GM23338 (cell line): Measurements from ENCODE around the gene PABPC3. TPM values are rescaled to one million over a fixed set of nuclear protein-coding genes. Genes with fewer than 3 reads are reported as not detected.

ENCODE experiments used
- ATAC-seq: fragments of 200-7000 bp; cut with Tn5 transposase; 3 replicates; pipeline ENCODE4 v1.9.1; 2020
- DNase-seq: peaks from one replicate; pipeline ENCODE4 v3.0.0-alpha.2; 2015; ENCODE audit warnings: low spot score
- H2AFZ ChIP-seq: fragments of 200-600 bp; sonication (generic); 2 replicates; pipeline ENCODE4 v1.8.0; 2016; ENCODE audit warnings: antibody characterized with exemption, mild to moderate bottlenecking, moderate library complexity
- H3F3A ChIP-seq: fragments of 200-600 bp; sonication (generic); replicated peaks from 2 replicates; pipeline ENCODE4 v1.8.0; 2017; ENCODE audit warnings: antibody characterized with exemption, mixed run types, low read depth
- H3K27ac ChIP-seq: fragments of 200-600 bp; sonication (generic); 2 replicates; pipeline ENCODE4 v1.6.1; 2016; ENCODE audit warnings: low read depth
- H3K27me3 ChIP-seq: fragments of 200-600 bp; sonication (generic); 2 replicates; pipeline ENCODE4 v1.8.0; 2016; ENCODE audit warnings: mild to moderate bottlenecking, mixed run types, moderate library complexity; ENCODE audit not compliant: insufficient read depth
- H3K36me3 ChIP-seq: fragments of 200-600 bp; sonication (generic); 2 replicates; pipeline ENCODE4 v1.8.0; 2016; ENCODE audit warnings: mild to moderate bottlenecking; ENCODE audit not compliant: insufficient read depth
- H3K4me1 ChIP-seq: fragments of 200-600 bp; sonication (generic); 2 replicates; pipeline ENCODE4 v1.8.0; 2016; ENCODE audit warnings: mild to moderate bottlenecking, moderate library complexity; ENCODE audit not compliant: insufficient read depth
- H3K4me2 ChIP-seq: fragments of 200-600 bp; sonication (generic); 2 replicates; pipeline ENCODE4 v1.7.1; 2017; ENCODE audit warnings: mixed run types
- H3K4me3 ChIP-seq: fragments of 200-600 bp; sonication (generic); 2 replicates; pipeline ENCODE4 v1.6.1; 2016; ENCODE audit warnings: mixed run types
- H3K79me2 ChIP-seq: fragments of 200-600 bp; sonication (generic); replicated peaks from 2 replicates; pipeline ENCODE4 v1.8.0; 2017; ENCODE audit warnings: mild to moderate bottlenecking; ENCODE audit not compliant: insufficient read depth
- H3K9me2 ChIP-seq: fragments of 200-600 bp; sonication (generic); 2 replicates; pipeline ENCODE4 v1.8.0; 2017; ENCODE audit not compliant: insufficient read depth
- H4K20me1 ChIP-seq: fragments of 200-600 bp; sonication (generic); replicated peaks from 2 replicates; pipeline ENCODE4 v1.8.0; 2017; ENCODE audit warnings: mild to moderate bottlenecking; ENCODE audit not compliant: insufficient read depth
- H3K27ac Mint-ChIP-seq: 2 replicates; pipeline ENCODE4 v1.8.0; 2020; ENCODE audit warnings: inconsistent platforms, mild to moderate bottlenecking, moderate library complexity, mixed read lengths
- H3K27me3 Mint-ChIP-seq: 3 replicates; pipeline ENCODE4 v1.8.0; 2022; ENCODE audit warnings: low read depth, mild to moderate bottlenecking, moderate library complexity, mixed read lengths, inconsistent platforms; ENCODE audit not compliant: insufficient read depth, poor library complexity
- H3K36me3 Mint-ChIP-seq: 3 replicates; pipeline ENCODE4 v1.8.0; 2021; ENCODE audit warnings: low read depth, mild to moderate bottlenecking, inconsistent platforms, moderate library complexity, mixed read lengths
- H3K4me1 Mint-ChIP-seq: 3 replicates; pipeline ENCODE4 v1.8.0; 2020; ENCODE audit warnings: mild to moderate bottlenecking, inconsistent platforms, mixed read lengths
- H3K4me3 Mint-ChIP-seq: 3 replicates; pipeline ENCODE4 v1.8.0; 2021; ENCODE audit warnings: moderate library complexity, mild to moderate bottlenecking, inconsistent platforms, mixed read lengths
- H3K9me3 Mint-ChIP-seq: 3 replicates; pipeline ENCODE4 v1.8.0; 2020; ENCODE audit warnings: moderate library complexity, mild to moderate bottlenecking, inconsistent platforms, mixed read lengths
- CREB1 ChIP-seq: fragments of 250-450 bp; sonication (Bioruptor Pico); IDR thresholded peaks from 2 replicates; pipeline ENCODE4 v1.5.0; 2020; ENCODE audit warnings: low read depth, mild to moderate bottlenecking, moderate library complexity
- EZH2 ChIP-seq: fragments of 200-600 bp; sonication (generic); IDR thresholded peaks from one replicate; pipeline ENCODE4 v1.8.0; 2017; ENCODE audit warnings: antibody characterized with exemption, mild to moderate bottlenecking, low read depth; ENCODE audit not compliant: unreplicated experiment
- EZH2phosphoT487 ChIP-seq: fragments of 200-600 bp; sonication (generic); IDR thresholded peaks from one replicate; pipeline ENCODE4 v1.8.1; 2018; ENCODE audit warnings: antibody characterized with exemption; ENCODE audit not compliant: unreplicated experiment
- JUNB ChIP-seq: IDR thresholded peaks from one replicate; pipeline ENCODE4 v1.6.1; 2016; ENCODE audit warnings: antibody characterized with exemption; ENCODE audit not compliant: unreplicated experiment
- NANOG ChIP-seq: IDR thresholded peaks from 2 replicates; pipeline ENCODE4 v1.6.1; 2016; ENCODE audit warnings: antibody characterized with exemption, borderline replicate concordance
- POLR2AphosphoS5 ChIP-seq: IDR thresholded peaks from 2 replicates; pipeline ENCODE4 v1.6.1; 2016; ENCODE audit warnings: antibody characterized with exemption, low read depth
- STAT1 ChIP-seq: IDR thresholded peaks from one replicate; pipeline ENCODE4 v1.6.1; 2016; ENCODE audit warnings: antibody characterized with exemption; ENCODE audit not compliant: unreplicated experiment
- ZNF114 ChIP-seq: fragments of 250-450 bp; sonication (Bioruptor Pico); IDR thresholded peaks from 2 replicates; pipeline ENCODE4 v1.5.0; 2020; ENCODE audit warnings: mild to moderate bottlenecking, moderate library complexity
- ZNF331 ChIP-seq: fragments of 250-450 bp; sonication (Bioruptor Pico); IDR thresholded peaks from 2 replicates; pipeline ENCODE4 v1.5.0; 2020; ENCODE audit warnings: low read depth, mild to moderate bottlenecking, moderate library complexity
- polyA plus RNA-seq: library from polyadenylated mRNA; unstranded; fragments of >200 nt; fragmentation: Nextera tagmentation; extraction: Ambion mirVana; gene quantifications from 2 replicates; pipeline ENCODE4 v1.2.1, GENCODE V29; 2016
- total RNA-seq: library from RNA; depleted of rRNA; stranded (reverse); fragments of >200 nt; shearing (Covaris generic); gene quantifications from 2 replicates; pipeline ENCODE4 v1.2.3, GENCODE V29; 2014
- TF ChIP-seq, protein P1 (sequence below): IDR thresholded peaks from one replicate; pipeline ENCODE4 v1.6.1; 2018; ENCODE audit warnings: antibody characterized with exemption; ENCODE audit not compliant: unreplicated experiment
- TF ChIP-seq, protein P2 (sequence below), 2 experiments: fragments of 200-600 bp in 1 of 2; sonication (generic) in 1 of 2; conservative IDR thresholded peaks; 2 replicates each; pipeline versions ENCODE4 v1.5.1 to v1.6.1; 2016 to 2017; ENCODE audit warnings: antibody characterized with exemption in 2 of 2, low read depth in 2 of 2, mild to moderate bottlenecking in 2 of 2, moderate library complexity in 1 of 2
- TF ChIP-seq, protein P3 (sequence below): IDR thresholded peaks from 2 replicates; pipeline ENCODE4 v1.6.1; 2016; ENCODE audit warnings: antibody characterized with exemption
- TF ChIP-seq, protein P4 (sequence below): fragments of 250-450 bp; sonication (Bioruptor Pico); IDR thresholded peaks from 2 replicates; pipeline ENCODE4 v1.5.0; 2020; ENCODE audit warnings: mild to moderate bottlenecking, moderate library complexity

PABPC3 gene
- total and polyA plus RNA-seq, 2 experiments from 2014 or later: 0.55 to 1.2 TPM

DNA sequence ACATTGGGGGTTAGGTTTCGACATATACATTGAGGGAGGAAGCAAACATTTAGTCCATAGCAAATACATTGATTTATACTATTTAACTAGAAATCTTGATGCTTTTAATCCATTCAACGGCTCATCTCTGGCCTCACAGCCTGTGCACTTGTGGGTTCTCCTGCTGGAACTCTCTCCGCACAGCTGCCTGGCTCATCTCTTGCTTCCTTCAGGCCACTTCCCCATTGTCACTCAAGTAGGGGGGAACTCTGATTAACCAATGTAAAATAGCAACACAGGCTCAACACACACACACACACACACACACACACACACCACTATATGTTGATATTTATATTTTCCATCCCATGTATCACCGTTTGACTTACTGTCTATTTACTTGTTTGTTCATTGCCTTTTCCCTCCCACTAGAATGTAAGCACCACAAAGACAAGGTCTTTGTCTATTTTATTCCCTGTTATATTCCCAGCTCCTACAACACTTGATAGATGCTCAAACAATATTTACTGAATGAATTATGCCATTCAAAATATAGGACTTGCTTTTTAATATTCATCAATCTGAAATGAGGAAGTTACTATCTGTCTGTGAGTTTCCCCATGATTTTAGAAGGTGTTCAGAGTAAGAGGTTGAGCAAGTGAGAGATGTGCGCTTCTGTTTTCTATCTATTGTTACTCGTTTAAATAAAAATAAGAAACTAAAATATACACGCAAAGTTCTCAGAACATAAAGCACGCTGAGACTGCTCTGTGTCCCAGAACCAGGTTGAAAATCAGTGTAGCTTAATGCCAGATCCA lies 29.8 kb upstream of the PABPC3 start:
- H3K4me1 Mint-ChIP-seq: peaks cover 26% of the 10 kb centered on the region
- H3K4me1 ChIP-seq: peaks cover 28% of the 10 kb centered on the region

More for the DNA sequence above, 29.8 kb upstream of the PABPC3 start:
- Histone ChIP-seq H3K27me3 (no peaks in the 10 kb centered on the region), H2AFZ (no peak overlapping the region), H3F3A (no peaks in the 10 kb centered on the region), H4K20me1 (no peaks in the 10 kb centered on the region), H3K27ac (no peak overlapping the region), H3K4me2 (no peak overlapping the region), H3K9me2 (peaks cover 15% of the 10 kb centered on the region), H3K36me3 (no peaks in the 10 kb centered on the region; the same call in 1 of the 2 replicates), H3K4me3 (no peak overlapping the region), H3K79me2 (no peaks in the 10 kb centered on the region)
- no peak overlapping the region for H3K27ac Mint-ChIP-seq
- DNase-seq: no peak
- no peaks in the 10 kb centered on the region for H3K36me3 Mint-ChIP-seq
- H3K4me3 Mint-ChIP-seq: no peak overlapping the region
- H3K9me3 Mint-ChIP-seq: peaks cover 12% of the 10 kb centered on the region
- peaks cover 6% of the 10 kb centered on the region for H3K27me3 Mint-ChIP-seq
- TF ChIP-seq NANOG: no peak
- TF ChIP-seq, protein P1, sequence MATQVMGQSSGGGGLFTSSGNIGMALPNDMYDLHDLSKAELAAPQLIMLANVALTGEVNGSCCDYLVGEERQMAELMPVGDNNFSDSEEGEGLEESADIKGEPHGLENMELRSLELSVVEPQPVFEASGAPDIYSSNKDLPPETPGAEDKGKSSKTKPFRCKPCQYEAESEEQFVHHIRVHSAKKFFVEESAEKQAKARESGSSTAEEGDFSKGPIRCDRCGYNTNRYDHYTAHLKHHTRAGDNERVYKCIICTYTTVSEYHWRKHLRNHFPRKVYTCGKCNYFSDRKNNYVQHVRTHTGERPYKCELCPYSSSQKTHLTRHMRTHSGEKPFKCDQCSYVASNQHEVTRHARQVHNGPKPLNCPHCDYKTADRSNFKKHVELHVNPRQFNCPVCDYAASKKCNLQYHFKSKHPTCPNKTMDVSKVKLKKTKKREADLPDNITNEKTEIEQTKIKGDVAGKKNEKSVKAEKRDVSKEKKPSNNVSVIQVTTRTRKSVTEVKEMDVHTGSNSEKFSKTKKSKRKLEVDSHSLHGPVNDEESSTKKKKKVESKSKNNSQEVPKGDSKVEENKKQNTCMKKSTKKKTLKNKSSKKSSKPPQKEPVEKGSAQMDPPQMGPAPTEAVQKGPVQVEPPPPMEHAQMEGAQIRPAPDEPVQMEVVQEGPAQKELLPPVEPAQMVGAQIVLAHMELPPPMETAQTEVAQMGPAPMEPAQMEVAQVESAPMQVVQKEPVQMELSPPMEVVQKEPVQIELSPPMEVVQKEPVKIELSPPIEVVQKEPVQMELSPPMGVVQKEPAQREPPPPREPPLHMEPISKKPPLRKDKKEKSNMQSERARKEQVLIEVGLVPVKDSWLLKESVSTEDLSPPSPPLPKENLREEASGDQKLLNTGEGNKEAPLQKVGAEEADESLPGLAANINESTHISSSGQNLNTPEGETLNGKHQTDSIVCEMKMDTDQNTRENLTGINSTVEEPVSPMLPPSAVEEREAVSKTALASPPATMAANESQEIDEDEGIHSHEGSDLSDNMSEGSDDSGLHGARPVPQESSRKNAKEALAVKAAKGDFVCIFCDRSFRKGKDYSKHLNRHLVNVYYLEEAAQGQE: no peak
- no peak for TF ChIP-seq EZH2
- no peak for TF ChIP-seq POLR2AphosphoS5
- no peak for TF ChIP-seq ZNF114
- TF ChIP-seq EZH2phosphoT487: no peak
- TF ChIP-seq ZNF331 (CRISPR knock-in tag): no peak
- TF ChIP-seq, protein P2, sequence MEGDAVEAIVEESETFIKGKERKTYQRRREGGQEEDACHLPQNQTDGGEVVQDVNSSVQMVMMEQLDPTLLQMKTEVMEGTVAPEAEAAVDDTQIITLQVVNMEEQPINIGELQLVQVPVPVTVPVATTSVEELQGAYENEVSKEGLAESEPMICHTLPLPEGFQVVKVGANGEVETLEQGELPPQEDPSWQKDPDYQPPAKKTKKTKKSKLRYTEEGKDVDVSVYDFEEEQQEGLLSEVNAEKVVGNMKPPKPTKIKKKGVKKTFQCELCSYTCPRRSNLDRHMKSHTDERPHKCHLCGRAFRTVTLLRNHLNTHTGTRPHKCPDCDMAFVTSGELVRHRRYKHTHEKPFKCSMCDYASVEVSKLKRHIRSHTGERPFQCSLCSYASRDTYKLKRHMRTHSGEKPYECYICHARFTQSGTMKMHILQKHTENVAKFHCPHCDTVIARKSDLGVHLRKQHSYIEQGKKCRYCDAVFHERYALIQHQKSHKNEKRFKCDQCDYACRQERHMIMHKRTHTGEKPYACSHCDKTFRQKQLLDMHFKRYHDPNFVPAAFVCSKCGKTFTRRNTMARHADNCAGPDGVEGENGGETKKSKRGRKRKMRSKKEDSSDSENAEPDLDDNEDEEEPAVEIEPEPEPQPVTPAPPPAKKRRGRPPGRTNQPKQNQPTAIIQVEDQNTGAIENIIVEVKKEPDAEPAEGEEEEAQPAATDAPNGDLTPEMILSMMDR (conservative IDR thresholded peaks at IDR 0.05; ENCODE audit: low read depth in 2 of 2): no peak
- TF ChIP-seq CREB1 (CRISPR knock-in tag): no peak
- TF ChIP-seq, protein P3, sequence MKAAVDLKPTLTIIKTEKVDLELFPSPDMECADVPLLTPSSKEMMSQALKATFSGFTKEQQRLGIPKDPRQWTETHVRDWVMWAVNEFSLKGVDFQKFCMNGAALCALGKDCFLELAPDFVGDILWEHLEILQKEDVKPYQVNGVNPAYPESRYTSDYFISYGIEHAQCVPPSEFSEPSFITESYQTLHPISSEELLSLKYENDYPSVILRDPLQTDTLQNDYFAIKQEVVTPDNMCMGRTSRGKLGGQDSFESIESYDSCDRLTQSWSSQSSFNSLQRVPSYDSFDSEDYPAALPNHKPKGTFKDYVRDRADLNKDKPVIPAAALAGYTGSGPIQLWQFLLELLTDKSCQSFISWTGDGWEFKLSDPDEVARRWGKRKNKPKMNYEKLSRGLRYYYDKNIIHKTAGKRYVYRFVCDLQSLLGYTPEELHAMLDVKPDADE: no peak
- no peak for TF ChIP-seq JUNB
- TF ChIP-seq STAT1: no peak
- TF ChIP-seq, protein P4, sequence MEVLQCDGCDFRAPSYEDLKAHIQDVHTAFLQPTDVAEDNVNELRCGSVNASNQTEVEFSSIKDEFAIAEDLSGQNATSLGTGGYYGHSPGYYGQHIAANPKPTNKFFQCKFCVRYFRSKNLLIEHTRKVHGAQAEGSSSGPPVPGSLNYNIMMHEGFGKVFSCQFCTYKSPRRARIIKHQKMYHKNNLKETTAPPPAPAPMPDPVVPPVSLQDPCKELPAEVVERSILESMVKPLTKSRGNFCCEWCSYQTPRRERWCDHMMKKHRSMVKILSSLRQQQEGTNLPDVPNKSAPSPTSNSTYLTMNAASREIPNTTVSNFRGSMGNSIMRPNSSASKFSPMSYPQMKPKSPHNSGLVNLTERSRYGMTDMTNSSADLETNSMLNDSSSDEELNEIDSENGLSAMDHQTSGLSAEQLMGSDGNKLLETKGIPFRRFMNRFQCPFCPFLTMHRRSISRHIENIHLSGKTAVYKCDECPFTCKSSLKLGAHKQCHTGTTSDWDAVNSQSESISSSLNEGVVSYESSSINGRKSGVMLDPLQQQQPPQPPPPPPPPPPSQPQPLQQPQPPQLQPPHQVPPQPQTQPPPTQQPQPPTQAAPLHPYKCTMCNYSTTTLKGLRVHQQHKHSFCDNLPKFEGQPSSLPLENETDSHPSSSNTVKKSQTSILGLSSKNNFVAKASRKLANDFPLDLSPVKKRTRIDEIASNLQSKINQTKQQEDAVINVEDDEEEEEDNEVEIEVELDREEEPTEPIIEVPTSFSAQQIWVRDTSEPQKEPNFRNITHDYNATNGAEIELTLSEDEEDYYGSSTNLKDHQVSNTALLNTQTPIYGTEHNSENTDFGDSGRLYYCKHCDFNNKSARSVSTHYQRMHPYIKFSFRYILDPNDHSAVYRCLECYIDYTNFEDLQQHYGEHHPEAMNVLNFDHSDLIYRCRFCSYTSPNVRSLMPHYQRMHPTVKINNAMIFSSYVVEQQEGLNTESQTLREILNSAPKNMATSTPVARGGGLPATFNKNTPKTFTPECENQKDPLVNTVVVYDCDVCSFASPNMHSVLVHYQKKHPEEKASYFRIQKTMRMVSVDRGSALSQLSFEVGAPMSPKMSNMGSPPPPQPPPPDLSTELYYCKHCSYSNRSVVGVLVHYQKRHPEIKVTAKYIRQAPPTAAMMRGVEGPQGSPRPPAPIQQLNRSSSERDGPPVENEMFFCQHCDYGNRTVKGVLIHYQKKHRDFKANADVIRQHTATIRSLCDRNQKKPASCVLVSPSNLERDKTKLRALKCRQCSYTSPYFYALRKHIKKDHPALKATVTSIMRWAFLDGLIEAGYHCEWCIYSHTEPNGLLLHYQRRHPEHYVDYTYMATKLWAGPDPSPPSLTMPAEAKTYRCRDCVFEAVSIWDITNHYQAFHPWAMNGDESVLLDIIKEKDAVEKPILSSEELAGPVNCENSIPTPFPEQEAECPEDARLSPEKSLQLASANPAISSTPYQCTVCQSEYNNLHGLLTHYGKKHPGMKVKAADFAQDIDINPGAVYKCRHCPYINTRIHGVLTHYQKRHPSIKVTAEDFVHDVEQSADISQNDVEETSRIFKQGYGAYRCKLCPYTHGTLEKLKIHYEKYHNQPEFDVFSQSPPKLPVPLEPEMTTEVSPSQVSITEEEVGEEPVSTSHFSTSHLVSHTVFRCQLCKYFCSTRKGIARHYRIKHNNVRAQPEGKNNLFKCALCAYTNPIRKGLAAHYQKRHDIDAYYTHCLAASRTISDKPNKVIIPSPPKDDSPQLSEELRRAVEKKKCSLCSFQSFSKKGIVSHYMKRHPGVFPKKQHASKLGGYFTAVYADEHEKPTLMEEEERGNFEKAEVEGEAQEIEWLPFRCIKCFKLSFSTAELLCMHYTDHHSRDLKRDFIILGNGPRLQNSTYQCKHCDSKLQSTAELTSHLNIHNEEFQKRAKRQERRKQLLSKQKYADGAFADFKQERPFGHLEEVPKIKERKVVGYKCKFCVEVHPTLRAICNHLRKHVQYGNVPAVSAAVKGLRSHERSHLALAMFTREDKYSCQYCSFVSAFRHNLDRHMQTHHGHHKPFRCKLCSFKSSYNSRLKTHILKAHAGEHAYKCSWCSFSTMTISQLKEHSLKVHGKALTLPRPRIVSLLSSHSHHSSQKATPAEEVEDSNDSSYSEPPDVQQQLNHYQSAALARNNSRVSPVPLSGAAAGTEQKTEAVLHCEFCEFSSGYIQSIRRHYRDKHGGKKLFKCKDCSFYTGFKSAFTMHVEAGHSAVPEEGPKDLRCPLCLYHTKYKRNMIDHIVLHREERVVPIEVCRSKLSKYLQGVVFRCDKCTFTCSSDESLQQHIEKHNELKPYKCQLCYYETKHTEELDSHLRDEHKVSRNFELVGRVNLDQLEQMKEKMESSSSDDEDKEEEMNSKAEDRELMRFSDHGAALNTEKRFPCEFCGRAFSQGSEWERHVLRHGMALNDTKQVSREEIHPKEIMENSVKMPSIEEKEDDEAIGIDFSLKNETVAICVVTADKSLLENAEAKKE (CRISPR knock-in tag): no peak
- no peak for ATAC-seq
